Calu3 (cell line): ENCODE measurements around the gene FOXP1. TPM values are rescaled to one million over a fixed set of nuclear protein-coding genes. Genes with fewer than 3 reads are reported as not detected.
A peak's percentile ranks its signal among the peaks of the same experiment; 100 is the strongest.

ENCODE experiments used
- BruUV-seq: library from RNA; stranded (reverse); fragments of 400-500 nt; replicated peaks from 2 replicates; lab custom pipeline; 2021; lab: Mats Ljungman, UMichigan
- CTCF ChIA-PET: fragments of 300-600 bp; sonication (Branson Sonifier 250); formaldehyde crosslinking; loops from one replicate; lab custom pipeline; 2022; ENCODE audit warnings: antibody characterized with exemption; lab: Charles Lee
- DNase-seq: peaks from one replicate; pipeline ENCODE4 v3.0.0; 2022
- H3K27ac Mint-ChIP-seq: one replicate; pipeline ENCODE4 v1.8.0; 2022; ENCODE audit warnings: mixed read lengths; ENCODE audit not compliant: unreplicated experiment
- H3K27me3 Mint-ChIP-seq: one replicate; pipeline ENCODE4 v1.8.0; 2022; ENCODE audit warnings: mixed read lengths; ENCODE audit not compliant: unreplicated experiment
- H3K36me3 Mint-ChIP-seq: one replicate; pipeline ENCODE4 v1.8.0; 2022; ENCODE audit warnings: mild to moderate bottlenecking, moderate library complexity, mixed read lengths; ENCODE audit not compliant: insufficient read depth, unreplicated experiment
- H3K4me1 Mint-ChIP-seq: one replicate; pipeline ENCODE4 v1.8.0; 2022; ENCODE audit warnings: mild to moderate bottlenecking, low read depth, mixed read lengths; ENCODE audit not compliant: unreplicated experiment
- H3K4me3 Mint-ChIP-seq: one replicate; pipeline ENCODE4 v1.8.0; 2022; ENCODE audit warnings: mild to moderate bottlenecking, low read depth, moderate library complexity, mixed read lengths; ENCODE audit not compliant: unreplicated experiment
- H3K9me3 Mint-ChIP-seq: one replicate; pipeline ENCODE4 v1.8.0; 2022; ENCODE audit warnings: low read depth, mixed read lengths; ENCODE audit not compliant: unreplicated experiment
- intact Hi-C: fragments of 100-400 bp; cut with micrococcal nuclease; formaldehyde crosslinking; loops from one replicate; pipeline ENCODE4 v1.10.0; 2022; ENCODE audit not compliant: unreplicated experiment
- total RNA-seq: library from RNA; stranded (reverse); gene quantifications from 2 replicates; pipeline ENCODE4 v1.2.3, GENCODE V29; 2022
- TF ChIP-seq, protein P1 (sequence below): fragments of 200-600 bp; IDR thresholded peaks from one replicate; pipeline ENCODE4 v1.8.0; 2022; ENCODE audit warnings: antibody characterized with exemption; ENCODE audit not compliant: unreplicated experiment

Gene FOXP1
- total RNA-seq, 1 experiment from 2014 or later: 82.8 TPM

DNA sequence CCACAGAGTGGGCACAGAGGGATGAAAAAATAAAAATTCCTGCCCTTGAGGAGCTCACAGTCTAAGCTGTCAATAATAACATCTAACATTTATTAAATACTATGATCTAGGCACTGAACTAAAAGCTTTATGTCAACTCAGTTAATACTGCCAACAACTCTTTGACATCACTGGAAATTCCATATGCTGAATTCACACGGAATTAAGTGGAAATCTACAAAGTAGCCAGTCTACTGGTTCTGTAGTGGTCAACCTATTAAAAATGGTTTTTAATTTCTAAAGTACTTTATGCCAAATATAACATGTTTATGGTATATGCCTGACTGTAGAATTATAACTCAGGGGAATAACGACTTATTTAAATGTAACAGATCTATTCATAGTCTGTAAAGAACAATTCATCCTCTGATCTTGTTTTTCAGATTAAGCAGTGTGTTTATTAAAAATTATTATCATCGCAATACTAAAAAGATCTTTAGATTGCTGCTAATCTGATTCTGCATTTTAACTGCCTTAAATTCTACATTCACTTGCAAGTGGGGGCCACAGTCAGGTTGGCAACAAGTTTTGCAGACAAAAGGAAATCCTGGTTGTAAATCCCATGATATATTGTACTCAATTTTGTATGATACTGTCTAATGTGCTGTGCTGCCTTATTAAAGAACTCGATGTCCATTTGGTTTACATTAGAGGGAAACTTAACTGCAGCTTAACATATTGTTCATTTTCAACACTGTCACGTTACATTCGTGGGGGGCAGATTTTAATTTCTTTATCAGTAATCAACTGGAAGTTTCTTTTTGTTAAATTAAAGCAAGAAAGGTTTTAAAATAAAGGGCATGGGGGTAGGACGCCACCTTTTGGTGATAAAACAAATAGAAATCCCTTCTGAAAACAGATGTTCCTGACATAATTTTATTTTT, 2.6 kb upstream of the FOXP1 start:
- DNase-seq: peak; percentile 20
- Mint-ChIP-seq H3K27me3 (no peaks in the 10 kb centered on the region), H3K27ac (no peak overlapping the region), H3K4me1 (no peaks in the 10 kb centered on the region), H3K36me3 (peaks cover 40% of the 10 kb centered on the region), H3K9me3 (peaks cover 3% of the 10 kb centered on the region), H3K4me3 (no peak overlapping the region)
- TF ChIP-seq, protein P1, sequence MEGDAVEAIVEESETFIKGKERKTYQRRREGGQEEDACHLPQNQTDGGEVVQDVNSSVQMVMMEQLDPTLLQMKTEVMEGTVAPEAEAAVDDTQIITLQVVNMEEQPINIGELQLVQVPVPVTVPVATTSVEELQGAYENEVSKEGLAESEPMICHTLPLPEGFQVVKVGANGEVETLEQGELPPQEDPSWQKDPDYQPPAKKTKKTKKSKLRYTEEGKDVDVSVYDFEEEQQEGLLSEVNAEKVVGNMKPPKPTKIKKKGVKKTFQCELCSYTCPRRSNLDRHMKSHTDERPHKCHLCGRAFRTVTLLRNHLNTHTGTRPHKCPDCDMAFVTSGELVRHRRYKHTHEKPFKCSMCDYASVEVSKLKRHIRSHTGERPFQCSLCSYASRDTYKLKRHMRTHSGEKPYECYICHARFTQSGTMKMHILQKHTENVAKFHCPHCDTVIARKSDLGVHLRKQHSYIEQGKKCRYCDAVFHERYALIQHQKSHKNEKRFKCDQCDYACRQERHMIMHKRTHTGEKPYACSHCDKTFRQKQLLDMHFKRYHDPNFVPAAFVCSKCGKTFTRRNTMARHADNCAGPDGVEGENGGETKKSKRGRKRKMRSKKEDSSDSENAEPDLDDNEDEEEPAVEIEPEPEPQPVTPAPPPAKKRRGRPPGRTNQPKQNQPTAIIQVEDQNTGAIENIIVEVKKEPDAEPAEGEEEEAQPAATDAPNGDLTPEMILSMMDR: peak; percentile 46
- intact Hi-C loops: loop anchor here (1.0 to 5.0 kb wide), 7 partner anchors 66 to 1054 kb away; no protein-coding TSS in a partner anchor
- BruUV-seq: no TSS peak
- CTCF ChIA-PET: no interaction called here

DNA sequence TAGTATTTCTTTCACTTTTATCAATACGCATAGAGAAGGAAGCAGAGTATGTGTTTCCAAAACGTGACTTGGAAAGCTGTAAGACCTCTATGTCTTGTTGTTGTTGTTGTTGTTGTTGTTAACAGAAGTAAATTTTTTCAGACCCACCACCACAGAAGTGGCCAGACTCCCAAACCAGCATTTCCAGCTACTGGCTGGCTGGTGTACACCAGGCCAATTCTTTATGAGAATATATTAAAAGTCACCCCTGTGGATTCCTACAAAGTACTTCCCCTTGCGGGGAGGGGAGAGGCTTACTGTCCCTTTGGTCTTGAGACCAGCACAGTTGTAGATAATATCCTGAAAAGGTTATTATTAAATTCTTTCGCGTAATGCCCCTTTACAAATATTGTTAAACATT, 1.6 kb upstream of the FOXP1 start:
- TF ChIP-seq, protein P1: no peak
- H3K27me3 Mint-ChIP-seq: no peaks in the 10 kb centered on the region
- peak; percentile 16 for DNase-seq
- H3K4me3 Mint-ChIP-seq: peak overlapping the region; percentile 91
- BruUV-seq: TSS peak; percentile 40
- peak overlapping the region; percentile 97 for H3K27ac Mint-ChIP-seq
- H3K36me3 Mint-ChIP-seq: peaks cover 47% of the 10 kb centered on the region
- CTCF ChIA-PET: no interaction called here
- no peaks in the 10 kb centered on the region for H3K4me1 Mint-ChIP-seq
- H3K9me3 Mint-ChIP-seq: no peaks in the 10 kb centered on the region
- intact Hi-C loops: loop anchor here (2.0 to 5.0 kb wide), 4 partner anchors 67 to 1053 kb away; no protein-coding TSS in a partner anchor

DNA sequence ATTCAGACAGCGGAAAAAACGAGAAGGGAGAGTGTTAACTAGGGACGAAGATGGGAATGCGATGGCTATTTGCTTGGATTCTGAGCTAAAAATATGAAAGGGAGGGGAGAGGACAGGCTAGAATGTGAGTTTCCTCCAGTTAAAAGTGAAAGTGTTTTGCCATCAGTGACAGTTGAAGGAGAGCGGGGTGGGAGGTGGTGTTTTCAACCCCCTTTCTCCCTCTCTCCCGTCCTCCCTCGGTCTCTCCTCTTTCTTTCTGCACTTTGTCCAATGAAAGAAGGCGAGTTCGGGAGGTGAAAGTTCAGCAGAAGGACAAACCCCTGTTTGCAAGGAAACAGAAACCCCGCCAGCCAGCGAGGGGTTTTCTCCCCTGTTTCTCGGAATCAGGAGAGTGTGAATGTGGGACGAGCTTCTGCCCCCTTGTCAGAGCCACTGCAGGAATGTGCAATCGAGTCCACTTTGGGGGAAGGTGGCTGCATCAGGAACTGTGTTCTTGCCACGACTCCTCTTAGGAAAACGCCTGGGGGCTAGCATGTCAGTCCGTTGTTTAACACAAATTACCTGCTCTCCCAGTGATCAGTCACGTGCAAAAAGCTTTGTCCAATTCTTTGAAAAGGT, 975 bp upstream of the FOXP1 start:
- Mint-ChIP-seq H3K27ac (peak overlapping the region; percentile 97), H3K4me3 (peak overlapping the region; percentile 91), H3K9me3 (no peaks in the 10 kb centered on the region), H3K27me3 (no peaks in the 10 kb centered on the region), H3K36me3 (peaks cover 47% of the 10 kb centered on the region), H3K4me1 (no peaks in the 10 kb centered on the region)
- TF ChIP-seq, protein P1: no peak
- BruUV-seq: no TSS peak
- intact Hi-C loops: loop anchor here (2.0 to 5.0 kb wide), 5 partner anchors 68 to 1052 kb away; no protein-coding TSS in a partner anchor
- CTCF ChIA-PET: interaction anchor here (0.7 kb wide), 1 partner anchor 1393 kb away, joined by 4 read pairs; no protein-coding TSS in a partner anchor
- DNase-seq: peak; percentile 51
